CD14-positive monocyte (primary cell): ENCODE data around the gene BMX. TPM values are rescaled to one million over a fixed set of nuclear protein-coding genes. Genes with fewer than 3 reads are reported as not detected.

Experiments
- DNase-seq, 3 donors: peaks; one replicate each; pipeline ENCODE4 v3.0.0-alpha.2; 2011 to 2022
- H2AFZ ChIP-seq: 2 replicates; pipeline ENCODE4 v1.6.0; 2012; ENCODE audit warnings: mild to moderate bottlenecking, low read depth, low read length, inconsistent platforms; ENCODE audit not compliant: insufficient read depth, poor library complexity, severe bottlenecking
- H3K27ac ChIP-seq, 2 donors: 1 replicate in 1 of 2; 2 replicates in 1 of 2; pipeline ENCODE4 v1.5.1; 2012 to 2013; ENCODE audit warnings: low read length in 2 of 2, control low read depth in 1 of 2, inconsistent platforms in 1 of 2, low read depth in 1 of 2, mild to moderate bottlenecking in 1 of 2
- H3K27me3 ChIP-seq, 2 donors: one replicate each; pipeline versions ENCODE4 v1.6.0 to v1.6.1; 2011 to 2013; ENCODE audit warnings: low read length in 2 of 2; ENCODE audit not compliant: control insufficient read depth in 2 of 2, insufficient read depth in 2 of 2
- H3K36me3 ChIP-seq, 2 donors: replicated peaks in 1 of 2; 1 replicate in 1 of 2; 2 replicates in 1 of 2; pipeline versions ENCODE4 v1.5.1 to v1.6.1; 2012 to 2013; ENCODE audit warnings: low read length in 2 of 2, control low read depth in 1 of 2, inconsistent platforms in 1 of 2, mild to moderate bottlenecking in 1 of 2; ENCODE audit not compliant: insufficient read depth in 2 of 2, control insufficient read depth in 1 of 2
- H3K4me1 ChIP-seq, 2 donors: 1 replicate in 1 of 2; 2 replicates in 1 of 2; pipeline versions ENCODE4 v1.5.1 to v1.6.1; 2012 to 2013; ENCODE audit warnings: low read length in 2 of 2, control low read depth in 1 of 2, inconsistent platforms in 1 of 2, mild to moderate bottlenecking in 1 of 2, moderate library complexity in 1 of 2; ENCODE audit not compliant: insufficient read depth in 2 of 2, control insufficient read depth in 1 of 2
- H3K4me2 ChIP-seq: replicated peaks from 2 replicates; pipeline ENCODE3; 2012; ENCODE audit warnings: low read length, moderate library complexity, mild to moderate bottlenecking; ENCODE audit not compliant: poor library complexity, severe bottlenecking; ENCODE audit errors: extremely low read depth
- H3K4me3 ChIP-seq, 3 experiments: fragments of 200-600 bp in 1 of 3; sonication (generic) in 1 of 3; replicated peaks in 1 of 3; 1 replicate in 2 of 3; 2 replicates in 1 of 3; pipeline ENCODE4 v1.5.1; 2011 to 2013; ENCODE audit warnings: low read length in 3 of 3, mild to moderate bottlenecking in 3 of 3, control low read depth in 2 of 3, low read depth in 2 of 3, inconsistent platforms in 1 of 3, moderate library complexity in 1 of 3
- H3K79me2 ChIP-seq: 2 replicates; pipeline ENCODE4 v1.6.0; 2012; ENCODE audit warnings: mild to moderate bottlenecking, control low read depth, inconsistent platforms, low read length, moderate library complexity; ENCODE audit not compliant: insufficient read depth
- H3K9ac ChIP-seq: 2 replicates; pipeline ENCODE4 v1.6.0; 2017; ENCODE audit warnings: low read length, mild to moderate bottlenecking; ENCODE audit not compliant: insufficient read depth, poor library complexity, severe bottlenecking
- H3K9me3 ChIP-seq, 2 donors: replicated peaks in 1 of 2; 1 replicate in 1 of 2; 2 replicates in 1 of 2; pipeline versions ENCODE4 v1.5.1 to v1.6.1; 2012 to 2013; ENCODE audit warnings: low read length in 2 of 2, control low read depth in 1 of 2; ENCODE audit not compliant: control insufficient read depth in 1 of 2, insufficient read depth in 1 of 2
- H4K20me1 ChIP-seq: 2 replicates; pipeline ENCODE4 v1.6.0; 2012; ENCODE audit warnings: mild to moderate bottlenecking, low read length, control low read depth, moderate library complexity; ENCODE audit not compliant: insufficient read depth
- H3K27ac Mint-ChIP-seq, 7 donors: one replicate each; pipeline ENCODE4 v1.8.0; 2020; ENCODE audit warnings: mild to moderate bottlenecking in 7 of 7, mixed read lengths in 7 of 7, moderate library complexity in 6 of 7, inconsistent platforms in 2 of 7
- H3K27me3 Mint-ChIP-seq, 3 donors: one replicate each; pipeline ENCODE4 v1.8.0; 2021 to 2022; ENCODE audit warnings: low read depth in 3 of 3, mild to moderate bottlenecking in 3 of 3, mixed read lengths in 3 of 3, moderate library complexity in 3 of 3, inconsistent platforms in 1 of 3
- H3K36me3 Mint-ChIP-seq, 2 donors: one replicate each; pipeline ENCODE4 v1.8.0; 2020; ENCODE audit warnings: mixed read lengths in 2 of 2, inconsistent platforms in 1 of 2, mild to moderate bottlenecking in 1 of 2
- H3K4me1 Mint-ChIP-seq: one replicate; pipeline ENCODE4 v1.8.0; 2020; ENCODE audit warnings: mild to moderate bottlenecking, mixed read lengths
- H3K4me3 Mint-ChIP-seq, 2 donors: one replicate each; pipeline ENCODE4 v1.8.0; 2020; ENCODE audit warnings: mild to moderate bottlenecking in 2 of 2, mixed read lengths in 2 of 2, moderate library complexity in 1 of 2
- H3K9me3 Mint-ChIP-seq, 7 donors: one replicate each; pipeline ENCODE4 v1.8.0; 2020 to 2022; ENCODE audit warnings: mixed read lengths in 7 of 7, mild to moderate bottlenecking in 6 of 7, moderate library complexity in 6 of 7, inconsistent platforms in 2 of 7
- CTCF ChIP-seq: fragments of 200-600 bp; IDR thresholded peaks from one replicate; pipeline ENCODE4 v1.8.0; 2022; ENCODE audit warnings: antibody characterized with exemption, mild to moderate bottlenecking
- WGBS: methylation state at CpG from one replicate; pipeline ENCODE4 v1.1.5; 2013; ENCODE audit warnings: missing lambda C conversion rate; ENCODE audit not compliant: insufficient coverage; 5-methylcytosine and 5-hydroxymethylcytosine counted together
- intact Hi-C, 2 donors: fragments of 100-400 bp; cut with micrococcal nuclease; formaldehyde crosslinking; loops; one replicate each; pipeline versions ENCODE4 v1.15.0 to v1.15.1; 2023
- polyA plus RNA-seq, 3 donors: library from polyadenylated mRNA; depleted of rRNA in 1 of 3; unstranded in 2 of 3; stranded (reverse) in 1 of 3; fragments of 300-500 nt in 2 of 3; fragments of >200 nt in 1 of 3; fragmentation: Illumina TruSeq in 2 of 3; gene quantifications; 1 replicate in 2 of 3; 2 replicates in 1 of 3; pipeline ENCODE4 v1.2.3, GENCODE V29; 2012 to 2021

BMX gene
- polyA plus RNA-seq, 3 donors: 0.15 to 0.26 (median 0.22) TPM

- no peak for TF ChIP-seq CTCF
- H3K36me3 ChIP-seq: no peaks in the 10 kb centered on the region
- H3K36me3 Mint-ChIP-seq: no peaks in the 10 kb centered on the region
- H3K79me2 ChIP-seq: no peaks in the 10 kb centered on the region
- H3K27ac ChIP-seq: no peak overlapping the region
- H3K4me2 ChIP-seq: no peak overlapping the region
- intact Hi-C loops: no loop called here
- peaks cover 1 to 58% (median 2%) of the 10 kb centered on the region in 3 donors for H3K27me3 Mint-ChIP-seq
- no peak overlapping the region for H2AFZ ChIP-seq
- H3K4me1 ChIP-seq: no peaks in the 10 kb centered on the region
- H3K9me3 Mint-ChIP-seq: peaks cover 0 to 1% (median 0%) of the 10 kb centered on the region in 7 donors
- H3K4me1 Mint-ChIP-seq: peaks cover 4% of the 10 kb centered on the region
- no peak for DNase-seq
- H3K4me3 Mint-ChIP-seq: no peak overlapping the region
- H3K9me3 ChIP-seq: no peaks in the 10 kb centered on the region
- H3K27ac Mint-ChIP-seq: no peak overlapping the region
- no CpG with 5 or more reads among the region's 7 CpGs for WGBS
- H3K4me3 ChIP-seq: no peak overlapping the region
- H3K27me3 ChIP-seq: peaks cover 0 to 70% of the 10 kb centered on the region in 2 donors
- no peak overlapping the region for H3K9ac ChIP-seq
- H4K20me1 ChIP-seq: no peaks in the 10 kb centered on the region
Observed at GRCh38 chrX:15563056-15563455, 62.4 kb downstream of the BMX start.

- H3K9me3 Mint-ChIP-seq: peaks cover 0 to 1% (median 0%) of the 10 kb centered on the region in 7 donors
- Histone ChIP-seq H3K9me3 (no peaks in the 10 kb centered on the region), H3K4me2 (no peak overlapping the region), H3K9ac (no peak overlapping the region), H3K27ac (no peak overlapping the region), H2AFZ (peak overlapping the region; percentile 7), H3K79me2 (no peaks in the 10 kb centered on the region), H3K27me3 (peaks cover 0 to 72% of the 10 kb centered on the region in 2 donors), H3K36me3 (no peaks in the 10 kb centered on the region), H4K20me1 (no peaks in the 10 kb centered on the region), H3K4me3 (no peak overlapping the region), H3K4me1 (no peaks in the 10 kb centered on the region)
- no peak overlapping the region for H3K4me3 Mint-ChIP-seq
- intact Hi-C loops: loop anchor here in 1 of 2 donors (5.0 kb wide), 1 partner anchor 218 kb away; no protein-coding TSS in a partner anchor
- H3K36me3 Mint-ChIP-seq: no peaks in the 10 kb centered on the region
- peak overlapping the region in 2 of 7 donors; percentile 56 to 74 for H3K27ac Mint-ChIP-seq
- H3K27me3 Mint-ChIP-seq: peaks cover 1 to 54% (median 2%) of the 10 kb centered on the region in 3 donors
- DNase-seq: peak; percentile 29 to 39 (median 30)
- 0% methylated on average over 2 of the region's 5 CpGs for WGBS
- TF ChIP-seq CTCF: peak; percentile 46
- peaks cover 4% of the 10 kb centered on the region for H3K4me1 Mint-ChIP-seq
Observed at GRCh38 chrX:15564981-15565579, 64.5 kb downstream of the BMX start.
